Neural progenitor cell (in vitro differentiated cells): ENCODE data around the gene HTR1B.

Experiments used
- CTCF ChIP-seq: fragments of 200-600 bp; sonication (generic); IDR thresholded peaks from 2 replicates; pipeline ENCODE4 v1.5.1; 2017; ENCODE audit warnings: antibody characterized with exemption, mild to moderate bottlenecking
- EZH2 ChIP-seq: fragments of 200-600 bp; sonication (generic); IDR thresholded peaks from 2 replicates; pipeline ENCODE4 v1.6.1; 2017; ENCODE audit warnings: antibody characterized with exemption, mild to moderate bottlenecking, moderate library complexity
- EZH2phosphoT487 ChIP-seq: fragments of 200-600 bp; sonication (generic); IDR thresholded peaks from 2 replicates; pipeline ENCODE4 v1.6.1; 2017; ENCODE audit warnings: antibody characterized with exemption

- TF ChIP-seq EZH2 = no peak
- no peak for TF ChIP-seq CTCF
- TF ChIP-seq EZH2phosphoT487 = no peak
These were observed 19.7 kb upstream of the HTR1B start for GRCh38 chr6:77482981-77483380.
